GM19240 (cell line): ENCODE results near the gene PLN.

ENCODE experiments used
- DNase-seq: peaks from one replicate; pipeline ENCODE4 v3.0.0; 2011; ENCODE audit warnings: low spot score; ENCODE audit not compliant: insufficient read length

PLN gene

GRCh38 chr6:118548136-118548535 is at the start of gene PLN:
PLN (plus strand) TSS chr6:118548296; CDS start chr6:118558922, 10,626 bp downstream.
- DNase-seq = no peak

- DNase-seq = no peak
Observed at GRCh38 chr6:118500130-118501015, 47.7 kb upstream of the PLN start.

GRCh38 chr6:118501099-118501498 is 47.0 kb upstream of the PLN start:
- DNase-seq = no peak

- DNase-seq = no peak
Observed at GRCh38 chr6:118501765-118502164, 46.3 kb upstream of the PLN start.

GRCh38 chr6:118502169-118502568 is 45.9 kb upstream of the PLN start:
- DNase-seq = no peak

GRCh38 chr6:118504611-118505010 is 43.5 kb upstream of the PLN start:
- DNase-seq = no peak

- DNase-seq = no peak
Observed at GRCh38 chr6:118505656-118506055, 42.4 kb upstream of the PLN start.

- DNase-seq = no peak
Observed at GRCh38 chr6:118506071-118506638, 41.9 kb upstream of the PLN start.

GRCh38 chr6:118507636-118508035 is 40.5 kb upstream of the PLN start:
- no peak for DNase-seq

GRCh38 chr6:118509009-118509617 is 39.0 kb upstream of the PLN start:
- DNase-seq = no peak

- DNase-seq = no peak
Observed at GRCh38 chr6:118511930-118512715, 36.0 kb upstream of the PLN start.

- DNase-seq = no peak
Observed at GRCh38 chr6:118514689-118515088, 33.4 kb upstream of the PLN start.

- DNase-seq = no peak
Observed at GRCh38 chr6:118522422-118522821, 25.7 kb upstream of the PLN start.

- no peak for DNase-seq
Observed at GRCh38 chr6:118523216-118523615, 24.9 kb upstream of the PLN start.

GRCh38 chr6:118524686-118525085 is 23.4 kb upstream of the PLN start:
- DNase-seq = no peak

- DNase-seq = no peak
Observed at GRCh38 chr6:118525913-118526780, 21.9 kb upstream of the PLN start.

GRCh38 chr6:118528129-118528528 is 20.0 kb upstream of the PLN start:
- no peak for DNase-seq

GRCh38 chr6:118529756-118530155 is 18.3 kb upstream of the PLN start:
- DNase-seq = no peak

GRCh38 chr6:118530942-118531341 is 17.2 kb upstream of the PLN start:
- no peak for DNase-seq

GRCh38 chr6:118535176-118535844 is 12.8 kb upstream of the PLN start:
- no peak for DNase-seq
